Measurements from ENCODE around the gene R3HDM2.

DNA sequence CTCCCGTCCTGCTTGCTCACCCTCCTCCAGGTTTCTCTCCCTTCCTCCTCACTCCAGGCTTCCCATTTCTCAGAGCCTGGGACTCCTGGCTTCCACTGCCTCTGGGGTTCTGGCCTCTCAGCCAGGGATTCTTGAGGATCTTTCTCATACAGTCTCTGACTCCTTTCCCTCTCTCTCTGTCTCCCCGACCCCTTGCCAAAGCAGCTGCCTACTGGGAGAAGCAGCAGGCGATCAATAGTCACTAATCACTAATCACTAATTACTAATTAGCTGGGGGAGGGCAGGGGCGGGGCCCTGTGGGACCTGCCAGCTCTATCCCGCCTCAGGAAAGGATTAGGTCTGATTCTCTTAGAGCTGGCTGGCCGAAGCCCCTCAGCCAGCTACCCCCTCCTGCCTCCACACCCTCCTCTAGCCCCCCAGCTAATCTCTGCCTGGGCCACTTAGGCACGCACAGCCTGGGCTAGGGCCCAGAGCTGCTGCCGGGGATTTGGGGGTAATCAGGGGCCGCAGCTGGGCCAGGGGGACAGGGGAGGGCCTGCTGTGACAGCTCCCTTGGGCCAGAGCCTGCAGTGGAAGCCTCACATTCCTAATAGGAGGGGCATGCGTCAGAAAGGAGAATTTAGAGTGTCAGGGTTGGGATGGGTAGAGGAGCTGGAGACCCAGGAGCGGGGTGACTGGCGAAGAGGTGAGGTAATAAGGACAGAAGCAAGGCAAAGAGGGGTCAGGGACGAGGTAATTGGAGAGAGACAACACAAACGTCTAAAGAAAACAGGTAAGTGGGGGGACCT lies 211.4 kb downstream of the R3HDM2 start:
- no peak for TF ChIP-seq CBX5 (CRISPR knock-in tag; IDR thresholded peaks at IDR 0.05; ENCODE audit: borderline replicate concordance)
- TF ChIP-seq EP300 (IDR thresholded peaks at IDR 0.05; ENCODE audit: low read depth in 2 of 2, low read length in 2 of 2) = no peak
- TF ChIP-seq EP300 (CRISPR knock-in tag; IDR thresholded peaks at IDR 0.05; ENCODE audit: borderline replicate concordance) = no peak
- TF ChIP-seq, protein P1, sequence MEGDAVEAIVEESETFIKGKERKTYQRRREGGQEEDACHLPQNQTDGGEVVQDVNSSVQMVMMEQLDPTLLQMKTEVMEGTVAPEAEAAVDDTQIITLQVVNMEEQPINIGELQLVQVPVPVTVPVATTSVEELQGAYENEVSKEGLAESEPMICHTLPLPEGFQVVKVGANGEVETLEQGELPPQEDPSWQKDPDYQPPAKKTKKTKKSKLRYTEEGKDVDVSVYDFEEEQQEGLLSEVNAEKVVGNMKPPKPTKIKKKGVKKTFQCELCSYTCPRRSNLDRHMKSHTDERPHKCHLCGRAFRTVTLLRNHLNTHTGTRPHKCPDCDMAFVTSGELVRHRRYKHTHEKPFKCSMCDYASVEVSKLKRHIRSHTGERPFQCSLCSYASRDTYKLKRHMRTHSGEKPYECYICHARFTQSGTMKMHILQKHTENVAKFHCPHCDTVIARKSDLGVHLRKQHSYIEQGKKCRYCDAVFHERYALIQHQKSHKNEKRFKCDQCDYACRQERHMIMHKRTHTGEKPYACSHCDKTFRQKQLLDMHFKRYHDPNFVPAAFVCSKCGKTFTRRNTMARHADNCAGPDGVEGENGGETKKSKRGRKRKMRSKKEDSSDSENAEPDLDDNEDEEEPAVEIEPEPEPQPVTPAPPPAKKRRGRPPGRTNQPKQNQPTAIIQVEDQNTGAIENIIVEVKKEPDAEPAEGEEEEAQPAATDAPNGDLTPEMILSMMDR (CRISPR knock-in tag; IDR thresholded peaks at IDR 0.05) = no peak
- no peak for TF ChIP-seq CREM (IDR thresholded peaks at IDR 0.05)
- no peak for TF ChIP-seq CREM (CRISPR knock-in tag; IDR thresholded peaks at IDR 0.05)
- no peak for TF ChIP-seq POLR2A (IDR thresholded peaks at IDR 0.05; ENCODE audit: insufficient read depth in 1 of 2, low read depth in 2 of 2, low read length in 2 of 2)
